GM12891 (cell line): ENCODE results near the gene MRPL49.

Experiments used
- POLR2A ChIP-seq: IDR thresholded peaks from 2 replicates; pipeline ENCODE4 v1.6.1; 2011; ENCODE audit warnings: low read depth, low read length, control low read depth
- POLR2AphosphoS5 ChIP-seq: IDR thresholded peaks from 2 replicates; pipeline ENCODE4 v1.6.1; 2011; ENCODE audit warnings: low read depth, low read length, control low read depth

- TF ChIP-seq POLR2A (no peak), POLR2AphosphoS5 (no peak)
Measured at GRCh38 chr11:65078786-65079342, 43.3 kb upstream of the MRPL49 start.
